GM23338 (cell line): Measurements from ENCODE around the gene SMARCC1.

ENCODE experiments used
- CREB1 ChIP-seq: fragments of 250-450 bp; sonication (Bioruptor Pico); IDR thresholded peaks from 2 replicates; pipeline ENCODE4 v1.5.0; 2020; ENCODE audit warnings: low read depth, mild to moderate bottlenecking, moderate library complexity
- EZH2 ChIP-seq: fragments of 200-600 bp; sonication (generic); IDR thresholded peaks from one replicate; pipeline ENCODE4 v1.8.0; 2017; ENCODE audit warnings: antibody characterized with exemption, mild to moderate bottlenecking, low read depth; ENCODE audit not compliant: unreplicated experiment
- EZH2phosphoT487 ChIP-seq: fragments of 200-600 bp; sonication (generic); IDR thresholded peaks from one replicate; pipeline ENCODE4 v1.8.1; 2018; ENCODE audit warnings: antibody characterized with exemption; ENCODE audit not compliant: unreplicated experiment
- JUNB ChIP-seq: IDR thresholded peaks from one replicate; pipeline ENCODE4 v1.6.1; 2016; ENCODE audit warnings: antibody characterized with exemption; ENCODE audit not compliant: unreplicated experiment
- NANOG ChIP-seq: IDR thresholded peaks from 2 replicates; pipeline ENCODE4 v1.6.1; 2016; ENCODE audit warnings: antibody characterized with exemption, borderline replicate concordance
- POLR2AphosphoS5 ChIP-seq: IDR thresholded peaks from 2 replicates; pipeline ENCODE4 v1.6.1; 2016; ENCODE audit warnings: antibody characterized with exemption, low read depth
- STAT1 ChIP-seq: IDR thresholded peaks from one replicate; pipeline ENCODE4 v1.6.1; 2016; ENCODE audit warnings: antibody characterized with exemption; ENCODE audit not compliant: unreplicated experiment
- ZNF114 ChIP-seq: fragments of 250-450 bp; sonication (Bioruptor Pico); IDR thresholded peaks from 2 replicates; pipeline ENCODE4 v1.5.0; 2020; ENCODE audit warnings: mild to moderate bottlenecking, moderate library complexity
- ZNF331 ChIP-seq: fragments of 250-450 bp; sonication (Bioruptor Pico); IDR thresholded peaks from 2 replicates; pipeline ENCODE4 v1.5.0; 2020; ENCODE audit warnings: low read depth, mild to moderate bottlenecking, moderate library complexity
- TF ChIP-seq, protein P1 (sequence below): IDR thresholded peaks from one replicate; pipeline ENCODE4 v1.6.1; 2018; ENCODE audit warnings: antibody characterized with exemption; ENCODE audit not compliant: unreplicated experiment
- TF ChIP-seq, protein P2 (sequence below), 2 experiments: fragments of 200-600 bp in 1 of 2; sonication (generic) in 1 of 2; conservative IDR thresholded peaks; 2 replicates each; pipeline versions ENCODE4 v1.5.1 to v1.6.1; 2016 to 2017; ENCODE audit warnings: antibody characterized with exemption in 2 of 2, low read depth in 2 of 2, mild to moderate bottlenecking in 2 of 2, moderate library complexity in 1 of 2
- TF ChIP-seq, protein P3 (sequence below): IDR thresholded peaks from 2 replicates; pipeline ENCODE4 v1.6.1; 2016; ENCODE audit warnings: antibody characterized with exemption

DNA sequence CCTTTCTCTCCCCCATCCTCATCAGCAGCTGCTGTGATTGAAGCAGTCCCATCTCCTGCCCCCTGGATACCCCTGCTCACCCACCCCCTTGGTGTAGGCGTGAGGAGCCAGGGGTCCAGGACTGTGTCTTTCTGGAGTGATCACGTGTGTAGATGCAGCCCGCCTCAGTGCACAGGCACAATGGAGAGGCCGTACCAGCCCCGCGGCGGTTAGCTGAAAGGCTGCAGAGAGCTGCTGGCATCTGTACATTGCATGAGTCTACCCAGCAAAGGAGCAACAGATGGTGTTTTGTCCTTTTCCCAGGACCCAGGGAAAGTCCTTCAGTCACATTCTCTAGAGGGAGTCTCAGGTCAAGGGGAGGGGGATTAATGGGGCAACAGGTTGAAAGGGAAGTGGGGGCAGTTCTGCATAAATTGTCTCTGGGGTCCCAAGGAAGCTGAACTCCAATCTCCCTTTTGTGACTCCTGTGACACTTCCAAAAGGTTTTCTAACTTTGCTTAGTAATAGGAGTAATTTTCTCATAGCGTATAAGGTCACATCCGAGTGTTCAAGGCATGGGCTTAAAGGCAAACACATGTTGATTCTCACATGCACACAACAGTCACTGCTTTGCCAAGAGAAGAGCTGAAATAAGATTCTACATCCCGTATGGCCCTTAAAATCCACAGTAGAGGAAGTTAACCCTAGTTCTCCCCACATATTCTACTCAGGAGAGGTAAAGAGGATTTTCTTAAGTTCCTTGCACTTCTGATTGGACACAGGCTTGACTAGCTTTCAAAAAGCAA, 210.1 kb downstream of the SMARCC1 start:
- TF ChIP-seq, protein P1, sequence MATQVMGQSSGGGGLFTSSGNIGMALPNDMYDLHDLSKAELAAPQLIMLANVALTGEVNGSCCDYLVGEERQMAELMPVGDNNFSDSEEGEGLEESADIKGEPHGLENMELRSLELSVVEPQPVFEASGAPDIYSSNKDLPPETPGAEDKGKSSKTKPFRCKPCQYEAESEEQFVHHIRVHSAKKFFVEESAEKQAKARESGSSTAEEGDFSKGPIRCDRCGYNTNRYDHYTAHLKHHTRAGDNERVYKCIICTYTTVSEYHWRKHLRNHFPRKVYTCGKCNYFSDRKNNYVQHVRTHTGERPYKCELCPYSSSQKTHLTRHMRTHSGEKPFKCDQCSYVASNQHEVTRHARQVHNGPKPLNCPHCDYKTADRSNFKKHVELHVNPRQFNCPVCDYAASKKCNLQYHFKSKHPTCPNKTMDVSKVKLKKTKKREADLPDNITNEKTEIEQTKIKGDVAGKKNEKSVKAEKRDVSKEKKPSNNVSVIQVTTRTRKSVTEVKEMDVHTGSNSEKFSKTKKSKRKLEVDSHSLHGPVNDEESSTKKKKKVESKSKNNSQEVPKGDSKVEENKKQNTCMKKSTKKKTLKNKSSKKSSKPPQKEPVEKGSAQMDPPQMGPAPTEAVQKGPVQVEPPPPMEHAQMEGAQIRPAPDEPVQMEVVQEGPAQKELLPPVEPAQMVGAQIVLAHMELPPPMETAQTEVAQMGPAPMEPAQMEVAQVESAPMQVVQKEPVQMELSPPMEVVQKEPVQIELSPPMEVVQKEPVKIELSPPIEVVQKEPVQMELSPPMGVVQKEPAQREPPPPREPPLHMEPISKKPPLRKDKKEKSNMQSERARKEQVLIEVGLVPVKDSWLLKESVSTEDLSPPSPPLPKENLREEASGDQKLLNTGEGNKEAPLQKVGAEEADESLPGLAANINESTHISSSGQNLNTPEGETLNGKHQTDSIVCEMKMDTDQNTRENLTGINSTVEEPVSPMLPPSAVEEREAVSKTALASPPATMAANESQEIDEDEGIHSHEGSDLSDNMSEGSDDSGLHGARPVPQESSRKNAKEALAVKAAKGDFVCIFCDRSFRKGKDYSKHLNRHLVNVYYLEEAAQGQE: no peak
- TF ChIP-seq, protein P2, sequence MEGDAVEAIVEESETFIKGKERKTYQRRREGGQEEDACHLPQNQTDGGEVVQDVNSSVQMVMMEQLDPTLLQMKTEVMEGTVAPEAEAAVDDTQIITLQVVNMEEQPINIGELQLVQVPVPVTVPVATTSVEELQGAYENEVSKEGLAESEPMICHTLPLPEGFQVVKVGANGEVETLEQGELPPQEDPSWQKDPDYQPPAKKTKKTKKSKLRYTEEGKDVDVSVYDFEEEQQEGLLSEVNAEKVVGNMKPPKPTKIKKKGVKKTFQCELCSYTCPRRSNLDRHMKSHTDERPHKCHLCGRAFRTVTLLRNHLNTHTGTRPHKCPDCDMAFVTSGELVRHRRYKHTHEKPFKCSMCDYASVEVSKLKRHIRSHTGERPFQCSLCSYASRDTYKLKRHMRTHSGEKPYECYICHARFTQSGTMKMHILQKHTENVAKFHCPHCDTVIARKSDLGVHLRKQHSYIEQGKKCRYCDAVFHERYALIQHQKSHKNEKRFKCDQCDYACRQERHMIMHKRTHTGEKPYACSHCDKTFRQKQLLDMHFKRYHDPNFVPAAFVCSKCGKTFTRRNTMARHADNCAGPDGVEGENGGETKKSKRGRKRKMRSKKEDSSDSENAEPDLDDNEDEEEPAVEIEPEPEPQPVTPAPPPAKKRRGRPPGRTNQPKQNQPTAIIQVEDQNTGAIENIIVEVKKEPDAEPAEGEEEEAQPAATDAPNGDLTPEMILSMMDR (conservative IDR thresholded peaks at IDR 0.05; ENCODE audit: low read depth in 2 of 2): no peak
- no peak for TF ChIP-seq POLR2AphosphoS5
- no peak for TF ChIP-seq EZH2phosphoT487
- no peak for TF ChIP-seq EZH2
- TF ChIP-seq, protein P3, sequence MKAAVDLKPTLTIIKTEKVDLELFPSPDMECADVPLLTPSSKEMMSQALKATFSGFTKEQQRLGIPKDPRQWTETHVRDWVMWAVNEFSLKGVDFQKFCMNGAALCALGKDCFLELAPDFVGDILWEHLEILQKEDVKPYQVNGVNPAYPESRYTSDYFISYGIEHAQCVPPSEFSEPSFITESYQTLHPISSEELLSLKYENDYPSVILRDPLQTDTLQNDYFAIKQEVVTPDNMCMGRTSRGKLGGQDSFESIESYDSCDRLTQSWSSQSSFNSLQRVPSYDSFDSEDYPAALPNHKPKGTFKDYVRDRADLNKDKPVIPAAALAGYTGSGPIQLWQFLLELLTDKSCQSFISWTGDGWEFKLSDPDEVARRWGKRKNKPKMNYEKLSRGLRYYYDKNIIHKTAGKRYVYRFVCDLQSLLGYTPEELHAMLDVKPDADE: no peak
- TF ChIP-seq CREB1 (CRISPR knock-in tag): no peak
- no peak for TF ChIP-seq JUNB
- TF ChIP-seq ZNF331 (CRISPR knock-in tag): no peak
- no peak for TF ChIP-seq ZNF114
- TF ChIP-seq STAT1: no peak
- no peak for TF ChIP-seq NANOG
